Liver (tissue), 9 donors: ENCODE measurements around the gene IFT74. TPM values are rescaled to one million over a fixed set of nuclear protein-coding genes. Genes with fewer than 3 reads are reported as not detected.

Experiments
- DNase-seq: peaks from one replicate; pipeline ENCODE4 v3.0.0-alpha.2; 2017; ENCODE audit warnings: low spot score
- H3K27ac ChIP-seq, 2 donors: one replicate each; pipeline ENCODE4 v1.7.0; 2013; ENCODE audit warnings: inconsistent platforms in 2 of 2, low read length in 2 of 2, control low read depth in 1 of 2, low read depth in 1 of 2, mild to moderate bottlenecking in 1 of 2
- H3K27me3 ChIP-seq, 4 donors: one replicate each; pipeline versions ENCODE4 v1.6.1 to v1.7.0; 2013; ENCODE audit warnings: low read length in 3 of 4, inconsistent platforms in 1 of 4, mild to moderate bottlenecking in 1 of 4, moderate library complexity in 1 of 4; ENCODE audit not compliant: control insufficient read depth in 4 of 4, insufficient read depth in 4 of 4
- H3K36me3 ChIP-seq, 4 donors: one replicate each; pipeline versions ENCODE4 v1.6.1 to v1.7.0; 2013; ENCODE audit warnings: low read length in 3 of 4, mild to moderate bottlenecking in 3 of 4, low read depth in 1 of 4, moderate library complexity in 1 of 4; ENCODE audit not compliant: control insufficient read depth in 4 of 4, insufficient read depth in 3 of 4
- H3K4me1 ChIP-seq, 4 donors: one replicate each; pipeline versions ENCODE4 v1.6.1 to v1.7.0; 2013; ENCODE audit warnings: low read length in 3 of 4, mild to moderate bottlenecking in 3 of 4, moderate library complexity in 1 of 4; ENCODE audit not compliant: control insufficient read depth in 4 of 4, insufficient read depth in 4 of 4
- H3K4me3 ChIP-seq, 3 donors: one replicate each; pipeline versions ENCODE4 v1.6.1 to v1.7.0; 2013; ENCODE audit warnings: low read length in 3 of 3, control low read depth in 1 of 3, low read depth in 1 of 3, mild to moderate bottlenecking in 1 of 3
- H3K9ac ChIP-seq, 2 donors: one replicate each; pipeline ENCODE4 v1.7.0; 2013; ENCODE audit warnings: low read length in 2 of 2, mild to moderate bottlenecking in 2 of 2, moderate library complexity in 2 of 2, control low read depth in 1 of 2, low read depth in 1 of 2
- H3K9me3 ChIP-seq, 4 donors: one replicate each; pipeline versions ENCODE4 v1.6.1 to v1.7.0; 2013; ENCODE audit warnings: low read length in 3 of 4; ENCODE audit not compliant: control insufficient read depth in 4 of 4
- ATF3 ChIP-seq: IDR thresholded peaks from 2 replicates; pipeline ENCODE4 v1.6.1; 2016; ENCODE audit warnings: antibody characterized with exemption
- CTCF ChIP-seq: fragments of 150-350 bp; IDR thresholded peaks from 2 replicates; pipeline ENCODE4 v1.5.1; 2017; ENCODE audit warnings: improper control_type of control experiment, low read depth, low read length; ENCODE audit not compliant: missing input control
- EGR1 ChIP-seq, 2 donors: IDR thresholded peaks; 2 replicates each; pipeline ENCODE4 v1.6.1; 2016 to 2018; ENCODE audit warnings: antibody characterized with exemption in 2 of 2, low read depth in 2 of 2
- FOXA1 ChIP-seq: IDR thresholded peaks from 2 replicates; pipeline ENCODE4 v1.6.1; 2016; ENCODE audit warnings: antibody characterized with exemption
- FOXA2 ChIP-seq: IDR thresholded peaks from 2 replicates; pipeline ENCODE4 v1.6.1; 2016; ENCODE audit warnings: antibody characterized with exemption
- GABPA ChIP-seq, 2 donors: IDR thresholded peaks in 1 of 2; conservative IDR thresholded peaks in 1 of 2; 2 replicates each; pipeline ENCODE4 v1.6.1; 2016; ENCODE audit warnings: antibody characterized with exemption in 2 of 2, mild to moderate bottlenecking in 1 of 2, moderate library complexity in 1 of 2
- HNF4A ChIP-seq, 2 donors: conservative IDR thresholded peaks; 2 replicates each; pipeline ENCODE4 v1.6.1; 2016; ENCODE audit warnings: antibody characterized with exemption in 2 of 2, mild to moderate bottlenecking in 2 of 2
- HNF4G ChIP-seq: IDR thresholded peaks from 2 replicates; pipeline ENCODE4 v1.6.1; 2016; ENCODE audit warnings: antibody characterized with exemption
- JUND ChIP-seq, 2 donors: IDR thresholded peaks; 2 replicates each; pipeline ENCODE4 v1.6.1; 2016; ENCODE audit warnings: antibody characterized with exemption in 2 of 2
- MAX ChIP-seq: IDR thresholded peaks from 2 replicates; pipeline ENCODE4 v1.6.1; 2016; ENCODE audit warnings: antibody characterized with exemption
- NR2F2 ChIP-seq: IDR thresholded peaks from 2 replicates; pipeline ENCODE4 v1.6.1; 2016; ENCODE audit warnings: antibody characterized with exemption
- RAD21 ChIP-seq, 2 donors: IDR thresholded peaks; 2 replicates each; pipeline ENCODE4 v1.6.1; 2016; ENCODE audit warnings: antibody characterized with exemption in 2 of 2, mild to moderate bottlenecking in 2 of 2
- RXRA ChIP-seq, 2 donors: IDR thresholded peaks; 2 replicates each; pipeline ENCODE4 v1.6.1; 2017 to 2018; ENCODE audit warnings: antibody characterized with exemption in 2 of 2, mild to moderate bottlenecking in 1 of 2
- SP1 ChIP-seq: IDR thresholded peaks from 2 replicates; pipeline ENCODE4 v1.6.1; 2018; ENCODE audit warnings: antibody characterized with exemption, mild to moderate bottlenecking
- TAF1 ChIP-seq: conservative IDR thresholded peaks from 2 replicates; pipeline ENCODE4 v1.6.1; 2016; ENCODE audit warnings: antibody characterized with exemption, mild to moderate bottlenecking
- YY1 ChIP-seq: IDR thresholded peaks from 2 replicates; pipeline ENCODE4 v1.6.1; 2016; ENCODE audit warnings: antibody characterized with exemption, mild to moderate bottlenecking
- ZBTB33 ChIP-seq: IDR thresholded peaks from 2 replicates; pipeline ENCODE4 v1.6.1; 2016; ENCODE audit warnings: antibody characterized with exemption
- WGBS: extraction: QIAGEN DNeasy Blood & Tissue Kit; methylation state at CpG from one replicate; pipeline ENCODE4 v1.1.7; 2013; 5-methylcytosine and 5-hydroxymethylcytosine counted together
- polyA plus RNA-seq, 2 donors: library from polyadenylated mRNA; stranded (reverse) in 1 of 2; unstranded in 1 of 2; fragments of 200-250 nt in 1 of 2; fragments of >200 nt in 1 of 2; fragmentation: Nextera tagmentation in 1 of 2; extraction: Ambion mirVana in 1 of 2; gene quantifications; one replicate each; pipeline versions ENCODE4 v1.2.1 to v1.2.3, GENCODE V29; 2013 to 2015
- total RNA-seq, 2 donors: library from RNA; depleted of rRNA; stranded (reverse); fragments of >200 nt; gene quantifications; one replicate each; pipeline ENCODE4 v1.2.3, GENCODE V29; 2014
- TF ChIP-seq, protein P1 (sequence below): IDR thresholded peaks from 2 replicates; pipeline ENCODE4 v1.6.1; 2016; ENCODE audit warnings: antibody characterized with exemption, mild to moderate bottlenecking
- donor health status: healthy.
- donor health status: healthy.
- donor health status: healthy.
- donor health status: healthy.
- donor health status: healthy.

Gene IFT74
- total and polyA plus RNA-seq, 4 donors = 4.9 to 10.5 (median 7.4) TPM

- no peak overlapping the region for H3K9ac ChIP-seq
These were observed 132.8 kb downstream of the IFT74 start for GRCh38 chr9:27088981-27089380.

GRCh38 chr9:27089706-27090105 lies 133.5 kb downstream of the IFT74 start:
- H3K9ac ChIP-seq = no peak overlapping the region
- WGBS = 83% methylated on average over 4 of the region's 4 CpGs
- H3K4me3 ChIP-seq = no peak overlapping the region
- no peaks in the 10 kb centered on the region for H3K9me3 ChIP-seq
- TF ChIP-seq GABPA (IDR thresholded peaks at IDR 0.05 in 1 of 2, conservative IDR thresholded peaks at IDR 0.05 in 1 of 2) = no peak
- no peak for TF ChIP-seq HNF4A (conservative IDR thresholded peaks at IDR 0.05)
- no peak for TF ChIP-seq YY1
- no peak for TF ChIP-seq ATF3
- TF ChIP-seq FOXA1 = no peak
- TF ChIP-seq JUND (IDR thresholded peaks at IDR 0.05) = no peak
- H3K27me3 ChIP-seq = no peaks in the 10 kb centered on the region
- H3K27ac ChIP-seq = no peak overlapping the region
- DNase-seq = no peak
- peaks cover 0 to 3% (median 0%) of the 10 kb centered on the region in 4 donors for H3K4me1 ChIP-seq
- H3K36me3 ChIP-seq = no peaks in the 10 kb centered on the region

More at GRCh38 chr9:27088981-27089380, 132.8 kb downstream of the IFT74 start:
- H3K9me3 ChIP-seq = no peaks in the 10 kb centered on the region
- peaks cover 0 to 3% (median 0%) of the 10 kb centered on the region in 4 donors for H3K4me1 ChIP-seq
- H3K27me3 ChIP-seq = no peaks in the 10 kb centered on the region
- no peaks in the 10 kb centered on the region for H3K36me3 ChIP-seq
- no peak for DNase-seq
- TF ChIP-seq YY1 = no peak
- no peak for TF ChIP-seq FOXA1
- no peak for TF ChIP-seq ATF3
- TF ChIP-seq CTCF = no peak
- no peak for TF ChIP-seq JUND (IDR thresholded peaks at IDR 0.05)
- no peak for TF ChIP-seq ZBTB33
- 59% methylated on average over 4 of the region's 4 CpGs for WGBS
- no peak overlapping the region for H3K4me3 ChIP-seq
- no peak overlapping the region for H3K27ac ChIP-seq

GRCh38 chr9:27090231-27090630 lies 134.0 kb downstream of the IFT74 start:
- H3K27ac ChIP-seq = no peak overlapping the region
- TF ChIP-seq ZBTB33 (no peak), FOXA2 (no peak), YY1 (no peak), RAD21 (IDR thresholded peaks at IDR 0.05) (no peak), SP1 (no peak), NR2F2 (no peak), MAX (no peak), ATF3 (no peak), HNF4G (no peak), TAF1 (no peak), EGR1 (IDR thresholded peaks at IDR 0.05; ENCODE audit: low read depth in 2 of 2) (no peak), RXRA (IDR thresholded peaks at IDR 0.05) (no peak), JUND (IDR thresholded peaks at IDR 0.05) (no peak)
- TF ChIP-seq, protein P1, sequence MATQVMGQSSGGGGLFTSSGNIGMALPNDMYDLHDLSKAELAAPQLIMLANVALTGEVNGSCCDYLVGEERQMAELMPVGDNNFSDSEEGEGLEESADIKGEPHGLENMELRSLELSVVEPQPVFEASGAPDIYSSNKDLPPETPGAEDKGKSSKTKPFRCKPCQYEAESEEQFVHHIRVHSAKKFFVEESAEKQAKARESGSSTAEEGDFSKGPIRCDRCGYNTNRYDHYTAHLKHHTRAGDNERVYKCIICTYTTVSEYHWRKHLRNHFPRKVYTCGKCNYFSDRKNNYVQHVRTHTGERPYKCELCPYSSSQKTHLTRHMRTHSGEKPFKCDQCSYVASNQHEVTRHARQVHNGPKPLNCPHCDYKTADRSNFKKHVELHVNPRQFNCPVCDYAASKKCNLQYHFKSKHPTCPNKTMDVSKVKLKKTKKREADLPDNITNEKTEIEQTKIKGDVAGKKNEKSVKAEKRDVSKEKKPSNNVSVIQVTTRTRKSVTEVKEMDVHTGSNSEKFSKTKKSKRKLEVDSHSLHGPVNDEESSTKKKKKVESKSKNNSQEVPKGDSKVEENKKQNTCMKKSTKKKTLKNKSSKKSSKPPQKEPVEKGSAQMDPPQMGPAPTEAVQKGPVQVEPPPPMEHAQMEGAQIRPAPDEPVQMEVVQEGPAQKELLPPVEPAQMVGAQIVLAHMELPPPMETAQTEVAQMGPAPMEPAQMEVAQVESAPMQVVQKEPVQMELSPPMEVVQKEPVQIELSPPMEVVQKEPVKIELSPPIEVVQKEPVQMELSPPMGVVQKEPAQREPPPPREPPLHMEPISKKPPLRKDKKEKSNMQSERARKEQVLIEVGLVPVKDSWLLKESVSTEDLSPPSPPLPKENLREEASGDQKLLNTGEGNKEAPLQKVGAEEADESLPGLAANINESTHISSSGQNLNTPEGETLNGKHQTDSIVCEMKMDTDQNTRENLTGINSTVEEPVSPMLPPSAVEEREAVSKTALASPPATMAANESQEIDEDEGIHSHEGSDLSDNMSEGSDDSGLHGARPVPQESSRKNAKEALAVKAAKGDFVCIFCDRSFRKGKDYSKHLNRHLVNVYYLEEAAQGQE = no peak
- DNase-seq = no peak
- no peak overlapping the region for H3K4me3 ChIP-seq
- H3K9me3 ChIP-seq = no peaks in the 10 kb centered on the region
- H3K36me3 ChIP-seq = no peaks in the 10 kb centered on the region
- no peaks in the 10 kb centered on the region for H3K27me3 ChIP-seq
- H3K4me1 ChIP-seq = peaks cover 0 to 3% (median 0%) of the 10 kb centered on the region in 4 donors
- H3K9ac ChIP-seq = no peak overlapping the region
